A549 (cell line): Measurements from ENCODE around the gene SYNPO2.

Source experiments
- CTCF ChIP-seq: fragments of >200 bp; sonication (Bioruptor Twin); formaldehyde crosslinking; IDR thresholded peaks from 3 replicates; pipeline ENCODE4 v1.5.1; 2016
- ESRRA ChIP-seq: fragments of 150-350 bp; IDR thresholded peaks from 2 replicates; pipeline ENCODE4 v1.6.1; 2014; ENCODE audit warnings: mild to moderate bottlenecking, low read length, borderline replicate concordance
- MAZ ChIP-seq: fragments of 150-350 bp; IDR thresholded peaks from 2 replicates; pipeline ENCODE4 v1.6.1; 2014; ENCODE audit warnings: antibody characterized with exemption, low read depth, low read length, borderline replicate concordance
- PHF8 ChIP-seq: fragments of 200-600 bp; sonication (generic); IDR thresholded peaks from 2 replicates; pipeline ENCODE4 v1.6.1; 2016; ENCODE audit warnings: low read depth, mild to moderate bottlenecking, antibody characterized with exemption, moderate library complexity, borderline replicate concordance
- POLR2A ChIP-seq: IDR thresholded peaks from 2 replicates; pipeline ENCODE4 v1.6.1; 2012; ENCODE audit warnings: mild to moderate bottlenecking, low read length
- SMC3 ChIP-seq: fragments of >200 bp; sonication (Bioruptor Twin); formaldehyde crosslinking; IDR thresholded peaks from 3 replicates; pipeline ENCODE4 v1.6.1; 2018; ENCODE audit warnings: inconsistent platforms
- ZC3H11A ChIP-seq: fragments of 450-650 bp; IDR thresholded peaks from 2 replicates; pipeline ENCODE4 v1.6.1; 2014; ENCODE audit warnings: antibody characterized with exemption, mild to moderate bottlenecking

GRCh38 chr4:118969359-118969758 lies 80.7 kb downstream of the SYNPO2 start:
- TF ChIP-seq POLR2A (no peak), ZC3H11A (no peak), CTCF (peak; percentile 62), ESRRA (no peak), MAZ (no peak), SMC3 (peak; percentile 74), PHF8 (no peak)
